ENCODE data around the gene ACOT7.
"Not testable (repeated sequence)": the region's sequence is repeated elsewhere in the genome, so short reads cannot be mapped to it uniquely, and the experiment has no call there.

DNA sequence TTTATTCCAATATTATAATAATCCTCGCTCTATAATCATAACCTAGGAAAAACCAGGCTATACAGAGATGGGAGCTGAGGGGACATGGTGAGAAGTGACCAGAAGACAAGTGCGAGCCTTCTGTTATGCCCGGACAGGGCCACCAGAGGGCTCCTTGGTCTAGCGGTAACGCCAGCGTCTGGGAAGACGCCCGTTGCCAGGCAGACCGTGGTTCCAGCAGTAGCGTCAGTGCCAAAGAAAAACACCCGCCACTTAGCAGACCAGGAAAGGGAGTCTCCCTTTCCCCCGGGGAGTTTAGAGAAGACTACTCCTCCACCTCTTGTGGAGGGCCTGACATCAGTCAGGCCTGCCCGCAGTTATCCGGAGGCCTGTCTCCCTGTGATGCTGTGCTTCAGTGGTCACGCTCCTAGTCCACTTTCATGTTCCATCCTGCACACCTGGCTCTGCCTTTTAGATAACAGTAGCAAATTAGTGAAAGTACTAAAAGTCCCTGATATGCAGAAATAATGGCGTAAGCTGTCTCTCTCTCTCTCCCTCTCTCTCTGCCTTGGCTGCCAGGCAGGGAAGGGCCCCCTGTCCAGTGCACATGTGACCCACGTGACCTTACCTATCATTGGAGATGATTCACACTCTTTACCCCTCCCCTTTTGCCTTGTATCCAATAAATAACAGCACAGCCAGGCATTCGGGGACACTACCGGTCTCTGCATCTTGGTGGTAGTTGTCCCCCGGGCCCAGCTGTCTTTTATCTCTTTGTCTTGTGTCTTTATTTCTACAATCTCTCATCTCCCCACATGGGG lies 30.3 kb downstream of the ACOT7 start:
- TF ChIP-seq CTCF (IDR thresholded peaks at IDR 0.05): peak; percentile 90
- not testable (repeated sequence) for TF ChIP-seq SIN3A (IDR thresholded peaks at IDR 0.05; ENCODE audit: borderline replicate concordance, insufficient read depth, low read depth, low read length); TCF7L2 (IDR thresholded peaks at IDR 0.05; ENCODE audit: low read depth, low read length)

All from Panc1 (cell line).